AG09309 (cell line): ENCODE data around the gene PTPRN2.

ENCODE experiments used
- DNase-seq: peaks from one replicate; pipeline ENCODE4 v3.0.0-alpha.2; 2010; ENCODE audit warnings: low read depth
- H3K4me3 ChIP-seq: 2 replicates; pipeline ENCODE4 v1.5.1; 2011; ENCODE audit warnings: mild to moderate bottlenecking, low read depth, low read length, moderate library complexity; ENCODE audit not compliant: control insufficient read depth
- TF ChIP-seq, protein P1 (sequence below): IDR thresholded peaks from 2 replicates; pipeline ENCODE4 v1.5.1; 2011; ENCODE audit warnings: mild to moderate bottlenecking, low read depth, low read length, inconsistent platforms; ENCODE audit not compliant: insufficient read depth, control insufficient read depth; ENCODE audit errors: missing control alignments

The PTPRN2 gene

DNA sequence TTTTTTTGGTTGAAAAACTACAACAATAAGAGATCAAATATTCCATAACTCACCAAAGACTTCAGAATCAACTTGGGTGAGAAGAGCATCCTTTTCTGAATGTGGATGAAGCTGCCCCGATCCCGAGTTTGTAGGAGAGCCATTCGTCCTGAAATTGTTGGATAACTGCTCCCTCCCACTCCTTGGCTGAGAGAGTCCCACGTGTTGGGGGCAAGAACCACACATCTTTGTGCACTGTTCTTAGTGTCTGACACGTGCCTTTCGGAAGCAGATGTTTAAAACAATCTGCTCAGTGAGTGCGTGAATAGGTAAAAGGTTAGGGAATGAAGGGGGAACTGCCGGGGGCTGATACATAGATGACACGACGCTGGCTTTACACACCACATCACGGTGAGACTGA lies 575.7 kb downstream of the PTPRN2 start:
- TF ChIP-seq, protein P1, sequence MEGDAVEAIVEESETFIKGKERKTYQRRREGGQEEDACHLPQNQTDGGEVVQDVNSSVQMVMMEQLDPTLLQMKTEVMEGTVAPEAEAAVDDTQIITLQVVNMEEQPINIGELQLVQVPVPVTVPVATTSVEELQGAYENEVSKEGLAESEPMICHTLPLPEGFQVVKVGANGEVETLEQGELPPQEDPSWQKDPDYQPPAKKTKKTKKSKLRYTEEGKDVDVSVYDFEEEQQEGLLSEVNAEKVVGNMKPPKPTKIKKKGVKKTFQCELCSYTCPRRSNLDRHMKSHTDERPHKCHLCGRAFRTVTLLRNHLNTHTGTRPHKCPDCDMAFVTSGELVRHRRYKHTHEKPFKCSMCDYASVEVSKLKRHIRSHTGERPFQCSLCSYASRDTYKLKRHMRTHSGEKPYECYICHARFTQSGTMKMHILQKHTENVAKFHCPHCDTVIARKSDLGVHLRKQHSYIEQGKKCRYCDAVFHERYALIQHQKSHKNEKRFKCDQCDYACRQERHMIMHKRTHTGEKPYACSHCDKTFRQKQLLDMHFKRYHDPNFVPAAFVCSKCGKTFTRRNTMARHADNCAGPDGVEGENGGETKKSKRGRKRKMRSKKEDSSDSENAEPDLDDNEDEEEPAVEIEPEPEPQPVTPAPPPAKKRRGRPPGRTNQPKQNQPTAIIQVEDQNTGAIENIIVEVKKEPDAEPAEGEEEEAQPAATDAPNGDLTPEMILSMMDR, result no peak
- DNase-seq, result no peak
- no peak overlapping the region for H3K4me3 ChIP-seq

DNA sequence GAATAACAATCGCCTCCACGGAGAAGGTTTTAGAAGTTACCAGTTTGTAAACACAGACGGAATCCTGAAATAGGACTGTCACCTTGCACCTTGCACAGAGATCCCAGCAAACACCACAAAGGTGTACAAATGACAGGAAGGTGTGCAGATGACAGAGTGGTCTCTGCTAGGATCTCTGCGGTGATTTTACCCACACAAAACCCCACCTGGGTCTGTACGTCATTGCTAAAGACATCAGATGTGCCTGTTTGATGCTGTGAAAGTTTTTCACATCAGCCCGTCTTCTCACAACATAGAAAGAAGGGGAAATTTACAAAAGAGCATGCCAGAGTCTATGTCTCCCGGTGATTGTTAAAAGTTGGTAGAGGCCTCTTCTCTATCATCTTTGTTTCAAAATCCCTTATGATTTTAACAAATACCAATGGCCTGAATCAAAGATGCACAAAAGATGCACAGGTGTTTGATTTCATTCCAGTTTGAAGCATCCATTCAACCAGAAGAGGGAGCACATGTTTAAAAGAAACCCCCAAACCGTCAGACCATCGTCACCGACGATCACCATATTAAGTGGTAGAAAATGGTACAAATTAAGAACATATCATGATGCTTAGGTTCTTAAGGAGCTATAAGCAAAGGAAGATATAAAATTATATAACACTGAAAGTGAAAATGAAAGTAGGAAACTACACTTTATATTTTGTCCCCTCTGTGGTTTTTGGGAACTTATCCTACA lies 576.5 kb downstream of the PTPRN2 start:
- no peak overlapping the region for H3K4me3 ChIP-seq
- TF ChIP-seq, protein P1, result no peak
- DNase-seq, result no peak

DNA sequence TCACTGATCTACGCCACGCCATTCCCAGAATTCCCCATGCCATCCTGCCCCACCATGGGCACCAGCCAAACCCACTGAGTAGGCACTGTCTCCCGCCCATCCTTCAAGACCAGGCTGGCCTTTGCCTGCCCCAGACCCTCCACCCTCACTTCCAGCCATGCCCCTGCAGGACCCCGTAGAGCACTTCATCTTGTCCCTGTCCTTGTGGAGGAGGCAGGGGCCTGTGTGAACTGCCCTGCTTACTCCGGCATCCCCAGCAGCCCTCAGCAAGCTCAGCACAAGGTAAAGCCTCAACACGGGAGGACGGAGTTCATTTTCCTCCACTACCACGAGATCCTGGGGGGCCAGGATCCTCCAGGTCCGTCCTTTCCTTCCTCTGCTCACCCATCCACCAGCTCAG lies 577.7 kb downstream of the PTPRN2 start:
- H3K4me3 ChIP-seq, result no peak overlapping the region
- TF ChIP-seq, protein P1, result no peak
- DNase-seq, result no peak

DNA sequence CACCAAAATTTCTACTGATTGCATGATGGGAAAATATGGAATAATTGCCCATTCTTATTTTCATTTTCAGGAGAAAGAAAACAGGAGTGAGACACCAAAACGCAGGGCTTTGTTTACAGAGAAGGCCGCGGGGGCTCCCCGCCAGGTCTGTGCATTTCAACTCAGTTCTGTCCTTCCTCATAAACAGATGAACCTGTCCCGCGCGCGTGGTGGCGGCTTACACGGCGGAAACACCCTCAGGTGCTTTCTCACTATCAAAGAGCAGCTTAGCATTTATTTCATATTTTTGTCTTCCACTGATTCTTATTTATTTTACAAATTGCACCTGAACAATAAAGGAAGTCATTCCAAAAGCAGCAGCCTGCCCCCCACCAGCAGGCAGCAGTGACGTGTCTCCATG lies 579.4 kb downstream of the PTPRN2 start:
- H3K4me3 ChIP-seq, result no peak overlapping the region
- TF ChIP-seq, protein P1, result no peak
- no peak for DNase-seq

DNA sequence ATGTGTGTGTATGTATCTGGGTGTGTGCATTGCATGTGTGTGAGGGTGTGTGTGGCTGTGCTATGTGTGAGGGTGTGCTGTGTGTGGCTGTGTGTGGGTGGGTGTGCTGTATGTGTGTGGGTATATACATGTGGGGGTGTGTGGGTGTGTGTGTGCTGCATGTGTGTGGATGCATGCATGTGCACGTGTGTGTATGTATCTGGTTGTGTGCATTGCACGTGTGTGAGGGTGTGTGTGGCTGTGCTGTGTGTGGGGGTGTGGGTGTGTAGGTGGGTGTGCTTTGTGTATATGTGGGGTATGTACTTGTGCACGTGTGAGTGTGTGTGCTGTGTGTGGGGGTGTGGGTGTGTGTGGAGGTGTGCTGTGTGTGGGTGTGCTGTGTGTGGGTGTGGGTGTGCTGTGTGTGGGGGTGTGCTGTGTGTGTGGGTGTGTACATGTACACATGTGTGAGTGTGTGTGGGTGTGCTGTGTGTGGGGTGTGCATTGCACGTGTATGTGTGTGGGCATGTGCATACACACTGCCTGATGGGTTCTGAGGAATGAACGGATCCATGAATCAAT lies 579.8 kb downstream of the PTPRN2 start:
- DNase-seq, result no peak
- TF ChIP-seq, protein P1, result no peak
- no peak overlapping the region for H3K4me3 ChIP-seq

DNA sequence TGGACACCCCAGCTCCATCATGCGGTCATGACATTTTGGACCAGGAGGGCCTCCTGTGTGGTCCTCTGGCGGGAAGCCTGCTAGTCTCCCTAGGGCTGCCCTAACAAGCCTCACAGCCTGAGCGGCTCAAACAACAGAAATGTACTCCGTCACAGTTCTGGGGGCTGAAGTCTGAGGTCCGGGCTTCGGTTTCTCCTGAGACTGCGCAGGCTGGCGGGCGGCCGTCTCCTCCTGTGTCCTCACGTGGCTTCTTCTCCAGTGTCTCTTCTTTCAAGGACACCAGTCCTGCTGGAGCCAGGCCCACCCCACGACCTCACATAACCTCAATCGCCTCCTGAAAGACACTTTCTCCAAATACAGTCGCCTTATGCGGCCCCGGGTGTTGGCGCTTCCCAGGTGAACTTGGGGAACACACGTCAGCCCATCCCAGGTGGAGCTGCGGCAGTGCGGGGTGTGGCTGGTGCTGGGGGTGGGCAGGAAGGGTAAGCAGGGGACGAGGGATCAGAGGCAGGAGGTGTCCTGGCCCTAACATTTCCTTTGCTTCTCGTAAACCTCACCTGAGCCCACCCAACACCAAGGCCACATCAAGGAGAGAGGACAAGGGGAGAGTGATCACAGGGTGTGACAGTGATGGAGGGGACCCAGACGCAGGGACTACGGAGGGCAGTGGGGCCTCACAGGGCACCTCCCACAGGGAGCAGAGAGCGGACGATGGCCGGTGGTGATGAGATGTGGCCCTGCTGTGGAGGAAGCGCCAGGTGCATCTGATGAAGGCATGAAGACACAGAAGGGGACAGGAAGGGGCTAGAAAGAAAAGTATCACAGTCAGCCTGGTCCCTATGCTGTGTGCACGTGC lies 580.6 kb downstream of the PTPRN2 start:
- H3K4me3 ChIP-seq, result no peak overlapping the region
- TF ChIP-seq, protein P1, result no peak
- no peak for DNase-seq
